GM21737 (cell line): ENCODE results near the gene LRMDA.

Experiments used
- ATAC-seq: cut with Tn5 transposase; IDR thresholded peaks from one replicate; pipeline ENCODE4 v1.9.1; 2021; ENCODE audit warnings: mild to moderate bottlenecking, moderate library complexity; ENCODE audit not compliant: unreplicated experiment

The LRMDA gene

GRCh38 chr10:75418712-75419111 is 12.7 kb upstream of the LRMDA start:
- no peak for ATAC-seq

- no peak for ATAC-seq
Measured at GRCh38 chr10:75422913-75423312, 8.5 kb upstream of the LRMDA start.

GRCh38 chr10:75424571-75424970 is 6.9 kb upstream of the LRMDA start:
- ATAC-seq: no peak

GRCh38 chr10:75425291-75426079 is 5.9 kb upstream of the LRMDA start:
- no peak for ATAC-seq

- no peak for ATAC-seq
Measured at GRCh38 chr10:75426880-75427279, 4.5 kb upstream of the LRMDA start.

GRCh38 chr10:75427951-75428350 is 3.5 kb upstream of the LRMDA start:
- no peak for ATAC-seq

GRCh38 chr10:75428434-75429158 is 2.8 kb upstream of the LRMDA start:
- no peak for ATAC-seq

GRCh38 chr10:75429159-75429827 is 2.1 kb upstream of the LRMDA start:
- ATAC-seq: no peak

- no peak for ATAC-seq
Measured at GRCh38 chr10:75430000-75430763, 1.2 kb upstream of the LRMDA start.

- ATAC-seq: no peak
Measured at GRCh38 chr10:75432176-75432575, 752 bp downstream of the LRMDA start.

GRCh38 chr10:75432763-75433162 is 1.3 kb downstream of the LRMDA start:
- no peak for ATAC-seq

- no peak for ATAC-seq
Measured at GRCh38 chr10:75433216-75433615, 1.8 kb downstream of the LRMDA start.

- no peak for ATAC-seq
Measured at GRCh38 chr10:75434291-75434690, 2.9 kb downstream of the LRMDA start.

- ATAC-seq: no peak
Measured at GRCh38 chr10:75435291-75435690, 3.9 kb downstream of the LRMDA start.

GRCh38 chr10:75436896-75437295 is 5.5 kb downstream of the LRMDA start:
- ATAC-seq: no peak

GRCh38 chr10:75437693-75438092 is 6.3 kb downstream of the LRMDA start:
- no peak for ATAC-seq

GRCh38 chr10:75438275-75438674 is 6.9 kb downstream of the LRMDA start:
- ATAC-seq: no peak

GRCh38 chr10:75439811-75440210 is 8.4 kb downstream of the LRMDA start:
- no peak for ATAC-seq

GRCh38 chr10:75440271-75440793 is 8.9 kb downstream of the LRMDA start:
- no peak for ATAC-seq

GRCh38 chr10:75441196-75441595 is 9.8 kb downstream of the LRMDA start:
- ATAC-seq: no peak

- no peak for ATAC-seq
Measured at GRCh38 chr10:75441682-75442081, 10.3 kb downstream of the LRMDA start.
